ENCODE data around the gene CACNA1C. TPM values are rescaled to one million over a fixed set of nuclear protein-coding genes. Genes with fewer than 3 reads are reported as not detected.

Gene CACNA1C
- total RNA-seq, 4 donors from 2014 or later, result 44.1 to 104 (median 49.4) TPM

DNA sequence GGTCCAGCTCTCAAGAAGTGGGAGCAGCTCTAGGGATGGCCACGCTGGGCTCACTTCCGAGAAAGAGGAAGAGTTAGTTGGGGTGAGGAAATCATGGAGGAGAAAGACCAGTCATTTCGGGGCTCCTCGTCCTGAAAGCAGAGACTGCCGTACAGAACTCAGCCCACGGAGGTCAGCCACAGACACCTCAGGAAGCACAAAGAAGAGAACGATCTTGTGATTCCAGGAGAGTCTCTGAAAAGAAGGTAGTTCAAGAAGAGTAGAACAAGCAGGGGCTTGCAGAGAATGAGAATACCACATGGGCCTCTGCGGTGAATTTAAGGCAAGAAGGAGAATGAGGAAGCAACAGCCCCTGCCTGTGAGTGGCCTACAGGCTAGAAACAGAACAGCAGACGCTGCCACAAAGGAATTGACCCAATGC lies 311.9 kb downstream of the CACNA1C start:
- Histone ChIP-seq H3K9me3 (no peaks in the 10 kb centered on the region), H3K27me3 (no peaks in the 10 kb centered on the region), H3K4me3 (no peak overlapping the region), H3K4me1 (peaks cover under 1 to 7% (median 5%) of the 10 kb centered on the region in 4 donors), H3K36me3 (no peaks in the 10 kb centered on the region), H3K27ac (replicated peaks in 1 of 4) (no peak overlapping the region)
- WGBS, result 72% methylated on average over 9 of the region's 9 CpGs
- intact Hi-C loops (cut with DNase I), result no loop called here
- no peak for TF ChIP-seq POLR2AphosphoS5 (IDR thresholded peaks at IDR 0.05)
- TF ChIP-seq CTCF (IDR thresholded peaks at IDR 0.05), result no peak
- no peak for TF ChIP-seq EP300 (IDR thresholded peaks at IDR 0.05)
- TF ChIP-seq POLR2A (IDR thresholded peaks at IDR 0.05; ENCODE audit: low read depth), result no peak
- no peak for DNase-seq (ENCODE audit: extremely low spot score)

GRCh38 chr12:2366711-2367110 lies 313.9 kb downstream of the CACNA1C start:
- WGBS, result 72% methylated on average over 3 of the region's 3 CpGs
- peaks cover 0 to 5% (median 2%) of the 10 kb centered on the region in 4 donors for H3K4me1 ChIP-seq
- no peaks in the 10 kb centered on the region for H3K27me3 ChIP-seq
- TF ChIP-seq POLR2A (IDR thresholded peaks at IDR 0.05; ENCODE audit: low read depth), result no peak
- no peak for TF ChIP-seq EP300 (IDR thresholded peaks at IDR 0.05)
- no peak for TF ChIP-seq POLR2AphosphoS5 (IDR thresholded peaks at IDR 0.05)
- no peak for TF ChIP-seq CTCF (IDR thresholded peaks at IDR 0.05)
- intact Hi-C loops (cut with DNase I), result no loop called here
- H3K9me3 ChIP-seq, result no peaks in the 10 kb centered on the region
- H3K4me3 ChIP-seq, result no peak overlapping the region
- DNase-seq (ENCODE audit: extremely low spot score), result no peak
- H3K36me3 ChIP-seq, result no peaks in the 10 kb centered on the region
- H3K27ac ChIP-seq (replicated peaks in 1 of 4), result no peak overlapping the region

DNA sequence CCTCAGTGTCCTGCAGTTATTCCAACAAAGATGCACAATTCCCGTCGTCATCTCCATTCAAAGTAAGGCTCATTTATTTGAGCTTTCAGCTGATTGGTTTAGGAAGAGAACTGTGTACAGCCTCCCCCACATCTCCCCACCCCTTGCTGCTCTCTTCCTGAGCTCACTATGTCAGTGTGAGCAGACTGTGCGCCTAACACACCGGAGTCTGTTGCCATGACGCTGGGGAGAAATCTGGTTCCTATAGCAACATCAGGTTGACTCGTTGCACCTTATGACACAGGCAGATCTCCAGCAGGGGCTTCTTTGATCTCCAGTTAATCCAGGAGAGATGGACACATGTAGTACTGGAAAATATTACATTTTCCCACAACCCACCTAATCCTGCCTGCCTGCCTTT lies 319.4 kb downstream of the CACNA1C start:
- Histone ChIP-seq H3K27ac (replicated peaks in 1 of 4) (no peak overlapping the region), H3K4me3 (no peak overlapping the region), H3K4me1 (peaks cover 45 to 49% (median 46%) of the 10 kb centered on the region in 4 donors), H3K9me3 (no peaks in the 10 kb centered on the region), H3K27me3 (no peaks in the 10 kb centered on the region), H3K36me3 (no peaks in the 10 kb centered on the region)
- 90% methylated on average over 6 of the region's 6 CpGs for WGBS
- intact Hi-C loops (cut with DNase I), result no loop called here
- TF ChIP-seq POLR2A (IDR thresholded peaks at IDR 0.05; ENCODE audit: low read depth), result no peak
- no peak for TF ChIP-seq CTCF (IDR thresholded peaks at IDR 0.05)
- TF ChIP-seq POLR2AphosphoS5 (IDR thresholded peaks at IDR 0.05), result no peak
- no peak for TF ChIP-seq EP300 (IDR thresholded peaks at IDR 0.05)
- DNase-seq (ENCODE audit: extremely low spot score), result no peak

- Histone ChIP-seq H3K4me3 (no peak overlapping the region), H3K9me3 (no peaks in the 10 kb centered on the region), H3K27me3 (no peaks in the 10 kb centered on the region), H3K27ac (replicated peaks in 1 of 4) (no peak overlapping the region), H3K4me1 (peaks cover 49 to 52% (median 51%) of the 10 kb centered on the region in 4 donors), H3K36me3 (no peaks in the 10 kb centered on the region)
- intact Hi-C loops (cut with DNase I), result no loop called here
- 75% methylated on average over 6 of the region's 12 CpGs for WGBS
- DNase-seq (ENCODE audit: extremely low spot score), result no peak
- TF ChIP-seq POLR2AphosphoS5 (IDR thresholded peaks at IDR 0.05) (no peak), EP300 (IDR thresholded peaks at IDR 0.05) (no peak), POLR2A (IDR thresholded peaks at IDR 0.05; ENCODE audit: low read depth) (no peak), CTCF (IDR thresholded peaks at IDR 0.05) (no peak)
These were observed 319.9 kb downstream of the CACNA1C start for GRCh38 chr12:2372735-2373134.

- Histone ChIP-seq H3K9me3 (no peaks in the 10 kb centered on the region), H3K27me3 (no peaks in the 10 kb centered on the region), H3K27ac (replicated peaks in 1 of 4) (no peak overlapping the region), H3K4me3 (no peak overlapping the region), H3K4me1 (peaks cover 52 to 58% (median 56%) of the 10 kb centered on the region in 4 donors), H3K36me3 (no peaks in the 10 kb centered on the region)
- 87% methylated on average over 8 of the region's 8 CpGs for WGBS
- TF ChIP-seq EP300 (IDR thresholded peaks at IDR 0.05) (no peak), POLR2A (IDR thresholded peaks at IDR 0.05; ENCODE audit: low read depth) (no peak), CTCF (IDR thresholded peaks at IDR 0.05) (no peak), POLR2AphosphoS5 (IDR thresholded peaks at IDR 0.05) (no peak)
- intact Hi-C loops (cut with DNase I), result no loop called here
- DNase-seq (ENCODE audit: extremely low spot score), result no peak
These were observed 320.5 kb downstream of the CACNA1C start for GRCh38 chr12:2373307-2373706.
